CD4-positive, alpha-beta T cell treated with Interleukin-2 at 100 ng/mL for 4 hours (primary cell): ENCODE measurements around the gene FAM216A.
"Not testable (repeated sequence)": the region's sequence is repeated elsewhere in the genome, so short reads cannot be mapped to it uniquely, and the experiment has no call there.

Experiments
- DNase-seq: peaks from one replicate; pipeline ENCODE4 v3.0.0-alpha.2; 2020; ENCODE audit warnings: low spot score

Gene FAM216A

GRCh38 chr12:110501399-110501751 is 32.7 kb downstream of the FAM216A start:
- DNase-seq: peak; percentile 17

- peak; percentile 100 for DNase-seq
These were observed 33.4 kb downstream of the FAM216A start, which contains the start of the genes RAD9B and VPS29 for GRCh38 chr12:110501752-110502738. Gene RAD9B, plus strand, starts transcription at chr12:110502331. Its CDS starts 7 bp downstream, at chr12:110502338. Gene VPS29, minus strand, starts transcription at chr12:110502111. Its CDS starts 60 bp downstream, at chr12:110502051.

- DNase-seq: no peak
These were observed 34.8 kb downstream of the FAM216A start for GRCh38 chr12:110503432-110503831.

GRCh38 chr12:110505332-110505731 is 36.7 kb downstream of the FAM216A start:
- DNase-seq: no peak

- DNase-seq: no peak
These were observed 39.5 kb downstream of the FAM216A start for GRCh38 chr12:110508071-110508586.

- DNase-seq: no peak
These were observed 45.2 kb downstream of the FAM216A start for GRCh38 chr12:110513842-110514241.

GRCh38 chr12:110514363-110514762 is 45.7 kb downstream of the FAM216A start:
- no peak for DNase-seq

GRCh38 chr12:110516995-110517394 is 48.4 kb downstream of the FAM216A start:
- DNase-seq: no peak

GRCh38 chr12:110518014-110518413 is 49.4 kb downstream of the FAM216A start:
- DNase-seq: not testable (repeated sequence)

GRCh38 chr12:110520876-110521712 is 52.4 kb downstream of the FAM216A start:
- peak; percentile 33 for DNase-seq

- no peak for DNase-seq
These were observed 59.7 kb downstream of the FAM216A start for GRCh38 chr12:110528277-110528839.

GRCh38 chr12:110530511-110530910 is 61.9 kb downstream of the FAM216A start:
- DNase-seq: no peak

GRCh38 chr12:110531741-110532333 is 63.2 kb downstream of the FAM216A start:
- DNase-seq: no peak

GRCh38 chr12:110532644-110533043 is 64.0 kb downstream of the FAM216A start:
- no peak for DNase-seq

- DNase-seq: no peak
These were observed 65.0 kb downstream of the FAM216A start for GRCh38 chr12:110533607-110534006.

- no peak for DNase-seq
These were observed 66.2 kb downstream of the FAM216A start for GRCh38 chr12:110534811-110535210.

- no peak for DNase-seq
These were observed 68.4 kb downstream of the FAM216A start for GRCh38 chr12:110536834-110537604.

GRCh38 chr12:110537605-110538409 is 69.2 kb downstream of the FAM216A start:
- DNase-seq: no peak

- no peak for DNase-seq
These were observed 70.4 kb downstream of the FAM216A start for GRCh38 chr12:110538869-110539622.
